Fibroblast of villous mesenchyme (primary cell): Measurements from ENCODE around the gene ERVW-1. TPM values are rescaled to one million over a fixed set of nuclear protein-coding genes. Genes with fewer than 3 reads are reported as not detected.

Experiments used
- DNase-seq: peaks from one replicate; pipeline ENCODE4 v3.0.0-alpha.2; 2010; ENCODE audit warnings: low read depth
- H3K4me3 ChIP-seq: 2 replicates; pipeline ENCODE4 v1.5.1; 2011; ENCODE audit warnings: low read depth, mild to moderate bottlenecking, low read length
- CTCF ChIP-seq: IDR thresholded peaks from 2 replicates; pipeline ENCODE4 v1.5.1; 2012; ENCODE audit warnings: low read depth, mild to moderate bottlenecking, low read length; ENCODE audit not compliant: insufficient read depth
- total RNA-seq: library from RNA; depleted of rRNA; stranded (reverse); fragments of >200 nt; gene quantifications from 2 replicates; pipeline ENCODE4 v1.2.3, GENCODE V29; 2012

The ERVW-1 gene
- total RNA-seq, 1 donor, result not detected

GRCh38 chr7:92504563-92504962 lies 26.8 kb upstream of the ERVW-1 start:
- no peak for TF ChIP-seq CTCF
- no peak overlapping the region for H3K4me3 ChIP-seq
- DNase-seq, result no peak

- no peak for DNase-seq
- H3K4me3 ChIP-seq, result no peak overlapping the region
- TF ChIP-seq CTCF, result no peak
Observed at GRCh38 chr7:92503767-92504166, 26.0 kb upstream of the ERVW-1 start.

- no peak for DNase-seq
- no peak for TF ChIP-seq CTCF
- no peak overlapping the region for H3K4me3 ChIP-seq
Observed at GRCh38 chr7:92498557-92498956, 20.8 kb upstream of the ERVW-1 start.

DNA sequence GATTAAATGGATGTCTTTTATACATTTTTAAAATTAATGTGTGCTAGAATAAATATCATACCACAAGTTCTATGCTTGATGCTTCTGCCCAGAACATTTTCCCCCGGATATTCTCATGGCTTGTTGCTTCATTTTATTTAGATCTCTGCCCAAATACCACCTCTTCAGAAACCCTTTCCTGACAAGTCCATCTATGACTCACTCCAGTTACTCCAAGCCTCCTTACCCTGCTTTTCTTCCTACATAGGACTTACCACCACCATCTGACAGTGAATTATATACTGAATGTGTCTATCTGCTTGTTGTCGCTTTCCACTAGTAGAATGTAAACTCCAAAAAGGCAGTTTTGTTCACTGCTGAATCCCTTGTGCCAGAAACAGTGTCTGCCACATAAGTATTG lies 19.1 kb upstream of the ERVW-1 start:
- no peak for DNase-seq
- no peak for TF ChIP-seq CTCF
- H3K4me3 ChIP-seq, result no peak overlapping the region

- DNase-seq, result peak; percentile 2
- TF ChIP-seq CTCF, result no peak
- no peak overlapping the region for H3K4me3 ChIP-seq
Observed at GRCh38 chr7:92489634-92490033, 11.9 kb upstream of the ERVW-1 start.

DNA sequence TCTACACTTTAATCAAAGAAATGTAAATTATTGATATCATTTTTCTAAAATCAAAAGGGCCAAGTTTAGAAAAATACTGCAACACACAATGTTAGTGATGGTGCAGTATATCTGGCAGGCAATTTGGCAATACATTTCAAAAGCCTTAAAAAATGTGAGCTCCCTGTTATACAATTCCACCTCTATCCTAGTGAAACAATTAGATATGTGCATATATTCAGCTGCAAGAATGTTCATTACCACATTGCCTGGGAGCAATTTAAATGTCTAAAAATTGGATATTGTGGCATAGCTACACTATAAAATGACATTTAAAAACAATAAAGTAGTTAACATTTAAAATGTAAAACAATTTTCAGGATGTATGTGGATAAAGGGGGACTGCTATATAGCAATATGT lies 10.1 kb upstream of the ERVW-1 start:
- H3K4me3 ChIP-seq, result no peak overlapping the region
- no peak for TF ChIP-seq CTCF
- no peak for DNase-seq

DNA sequence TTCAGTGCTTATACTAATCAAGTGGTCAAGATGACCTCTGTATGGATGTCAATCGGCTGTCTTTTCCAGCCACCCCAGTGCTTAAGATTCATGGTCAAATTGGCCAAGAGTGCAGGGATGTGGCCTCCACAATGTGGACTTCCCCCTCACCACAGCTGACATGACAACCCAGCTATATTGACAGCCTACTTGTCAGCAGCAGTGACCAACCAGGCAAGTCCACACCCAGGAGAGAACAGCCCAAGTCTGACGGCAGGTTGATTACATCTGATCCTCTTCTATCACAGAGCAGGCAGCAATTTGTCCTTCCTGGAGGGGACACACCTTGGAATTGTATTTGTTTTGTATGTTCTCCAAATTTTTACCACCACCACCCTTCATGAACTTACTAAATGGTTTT lies 8.2 kb upstream of the ERVW-1 start:
- TF ChIP-seq CTCF, result no peak
- H3K4me3 ChIP-seq, result no peak overlapping the region
- DNase-seq, result no peak
